OCI-LY3 (cell line): Measurements from ENCODE around the gene FAM110A.

Experiments used
- H2AFZ ChIP-seq: fragments of 200-600, 300-600 bp; shearing (Covaris generic); 2 replicates; pipeline ENCODE4 v1.6.0; 2014; ENCODE audit warnings: antibody characterized with exemption, low read depth, low read length
- H3K27ac ChIP-seq: fragments of 200-600, 300-600 bp; sonication (generic); 2 replicates; pipeline ENCODE4 v1.5.1; 2014; ENCODE audit warnings: mild to moderate bottlenecking, low read length, moderate library complexity, mixed read lengths
- H3K27me3 ChIP-seq: fragments of 200-600, 300-600 bp; sonication (generic); 2 replicates; pipeline ENCODE4 v1.6.1; 2014; ENCODE audit warnings: low read depth, low read length, mixed read lengths
- H3K36me3 ChIP-seq: fragments of 200-600, 300-600 bp; sonication (generic); replicated peaks from 2 replicates; pipeline ENCODE3; 2014; ENCODE audit warnings: low read depth, low read length, mixed read lengths
- H3K4me1 ChIP-seq: fragments of 300-600, 200-600 bp; sonication (generic); 2 replicates; pipeline ENCODE4 v1.6.1; 2014; ENCODE audit warnings: low read length, mixed read lengths
- H3K4me2 ChIP-seq: fragments of 200-600, 300-600 bp; sonication (generic); 2 replicates; pipeline ENCODE4 v1.6.1; 2014; ENCODE audit warnings: low read length, mixed read lengths
- H3K4me3 ChIP-seq: fragments of 300-600, 200-600 bp; sonication (generic); 2 replicates; pipeline ENCODE4 v1.5.1; 2014; ENCODE audit warnings: antibody characterized with exemption, mild to moderate bottlenecking, low read length, moderate library complexity
- H3K79me2 ChIP-seq: fragments of 300-600, 200-600 bp; shearing (Covaris generic); 2 replicates; pipeline ENCODE4 v1.6.1; 2014; ENCODE audit warnings: mild to moderate bottlenecking, low read length, mixed read lengths
- H3K9ac ChIP-seq: fragments of 300-600, 200-600 bp; shearing (Covaris generic); 2 replicates; pipeline ENCODE4 v1.6.0; 2014; ENCODE audit warnings: mild to moderate bottlenecking, low read length, moderate library complexity
- H3K9me3 ChIP-seq: fragments of 200-600, 300-600 bp; shearing (Covaris generic); 2 replicates; pipeline ENCODE4 v1.6.1; 2014; ENCODE audit warnings: low read length, mixed read lengths; ENCODE audit not compliant: insufficient read depth
- H4K20me1 ChIP-seq: fragments of 200-600, 300-600 bp; sonication (generic); 2 replicates; pipeline ENCODE4 v1.6.1; 2016; ENCODE audit warnings: low read length, mixed read lengths; ENCODE audit not compliant: insufficient read depth
- EZH2phosphoT487 ChIP-seq: fragments of 200-600 bp; shearing (Covaris generic); IDR thresholded peaks from 2 replicates; pipeline ENCODE4 v1.6.1; 2018; ENCODE audit warnings: antibody characterized with exemption, mixed run types, low read depth
- TF ChIP-seq, protein P1 (sequence below): fragments of 200-600, 300-600 bp; sonication (generic); IDR thresholded peaks from 2 replicates; pipeline ENCODE4 v1.5.1; 2014; ENCODE audit warnings: antibody characterized with exemption, low read length, low read depth

The FAM110A gene

DNA sequence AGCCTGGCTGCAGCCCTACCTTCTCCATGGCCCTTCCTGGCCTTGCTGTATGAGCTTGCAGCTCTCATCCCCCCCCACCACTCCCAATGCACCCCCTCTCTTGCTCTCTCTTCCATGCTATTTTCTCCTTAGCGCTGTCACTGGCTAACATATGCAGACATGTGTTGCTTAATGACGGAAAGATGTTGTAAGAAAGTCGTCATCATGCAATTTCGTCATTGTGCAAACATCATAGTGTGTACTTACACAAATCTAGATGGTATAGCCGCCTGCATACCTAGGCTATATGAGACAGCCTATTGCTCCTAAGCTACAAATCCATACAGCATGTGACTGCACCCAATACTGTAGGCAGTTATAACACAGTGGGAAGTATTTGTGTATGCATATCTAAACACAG, 55.6 kb downstream of the FAM110A start:
- H3K9me3 ChIP-seq = no peaks in the 10 kb centered on the region
- no peaks in the 10 kb centered on the region for H3K36me3 ChIP-seq
- H3K4me1 ChIP-seq = no peaks in the 10 kb centered on the region
- H3K27ac ChIP-seq = no peak overlapping the region
- no peak overlapping the region for H3K9ac ChIP-seq
- no peaks in the 10 kb centered on the region for H3K79me2 ChIP-seq
- no peaks in the 10 kb centered on the region for H4K20me1 ChIP-seq
- no peak overlapping the region for H2AFZ ChIP-seq
- TF ChIP-seq, protein P1, sequence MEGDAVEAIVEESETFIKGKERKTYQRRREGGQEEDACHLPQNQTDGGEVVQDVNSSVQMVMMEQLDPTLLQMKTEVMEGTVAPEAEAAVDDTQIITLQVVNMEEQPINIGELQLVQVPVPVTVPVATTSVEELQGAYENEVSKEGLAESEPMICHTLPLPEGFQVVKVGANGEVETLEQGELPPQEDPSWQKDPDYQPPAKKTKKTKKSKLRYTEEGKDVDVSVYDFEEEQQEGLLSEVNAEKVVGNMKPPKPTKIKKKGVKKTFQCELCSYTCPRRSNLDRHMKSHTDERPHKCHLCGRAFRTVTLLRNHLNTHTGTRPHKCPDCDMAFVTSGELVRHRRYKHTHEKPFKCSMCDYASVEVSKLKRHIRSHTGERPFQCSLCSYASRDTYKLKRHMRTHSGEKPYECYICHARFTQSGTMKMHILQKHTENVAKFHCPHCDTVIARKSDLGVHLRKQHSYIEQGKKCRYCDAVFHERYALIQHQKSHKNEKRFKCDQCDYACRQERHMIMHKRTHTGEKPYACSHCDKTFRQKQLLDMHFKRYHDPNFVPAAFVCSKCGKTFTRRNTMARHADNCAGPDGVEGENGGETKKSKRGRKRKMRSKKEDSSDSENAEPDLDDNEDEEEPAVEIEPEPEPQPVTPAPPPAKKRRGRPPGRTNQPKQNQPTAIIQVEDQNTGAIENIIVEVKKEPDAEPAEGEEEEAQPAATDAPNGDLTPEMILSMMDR = no peak
- TF ChIP-seq EZH2phosphoT487 = no peak
- H3K4me3 ChIP-seq = no peak overlapping the region
- no peak overlapping the region for H3K4me2 ChIP-seq
- H3K27me3 ChIP-seq = 0 out of 2 replicates have a peak, but pooled peaks cover 6% of the 10 kb centered on the region

DNA sequence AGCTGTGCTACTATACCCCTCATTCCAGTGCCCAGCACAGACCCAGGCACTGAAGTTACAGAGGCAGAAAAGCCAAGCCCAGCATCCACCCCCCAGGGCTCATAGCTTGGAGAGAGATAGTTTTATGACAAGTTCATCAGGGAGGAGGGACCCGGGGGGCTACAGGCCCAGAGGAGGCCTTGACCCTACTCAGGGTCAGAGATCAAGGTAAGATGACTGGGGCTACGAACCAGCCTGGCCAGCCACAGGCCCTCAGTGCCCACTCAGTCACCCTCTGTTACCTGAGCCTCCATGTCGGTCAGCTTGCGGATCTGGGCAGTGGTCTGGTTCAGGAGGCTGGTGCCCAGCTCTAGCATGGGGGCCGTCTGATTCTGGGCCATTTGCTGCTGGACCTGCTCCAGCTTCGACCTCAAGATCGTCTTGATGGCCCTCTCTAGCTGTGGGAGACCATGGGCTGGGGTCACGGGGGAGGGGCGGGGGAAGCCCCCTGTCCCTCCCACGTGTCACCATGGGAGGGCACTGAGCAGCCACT, 56.5 kb downstream of the FAM110A start:
- Histone ChIP-seq H2AFZ (no peak overlapping the region), H3K9me3 (no peaks in the 10 kb centered on the region), H4K20me1 (no peaks in the 10 kb centered on the region), H3K4me3 (no peak overlapping the region), H3K4me1 (no peaks in the 10 kb centered on the region), H3K4me2 (no peak overlapping the region), H3K27ac (no peak overlapping the region), H3K36me3 (no peaks in the 10 kb centered on the region), H3K27me3 (0 out of 2 replicates have a peak, but pooled peaks cover 6% of the 10 kb centered on the region), H3K9ac (no peak overlapping the region), H3K79me2 (no peaks in the 10 kb centered on the region)
- TF ChIP-seq EZH2phosphoT487 = no peak
- TF ChIP-seq, protein P1 = no peak

DNA sequence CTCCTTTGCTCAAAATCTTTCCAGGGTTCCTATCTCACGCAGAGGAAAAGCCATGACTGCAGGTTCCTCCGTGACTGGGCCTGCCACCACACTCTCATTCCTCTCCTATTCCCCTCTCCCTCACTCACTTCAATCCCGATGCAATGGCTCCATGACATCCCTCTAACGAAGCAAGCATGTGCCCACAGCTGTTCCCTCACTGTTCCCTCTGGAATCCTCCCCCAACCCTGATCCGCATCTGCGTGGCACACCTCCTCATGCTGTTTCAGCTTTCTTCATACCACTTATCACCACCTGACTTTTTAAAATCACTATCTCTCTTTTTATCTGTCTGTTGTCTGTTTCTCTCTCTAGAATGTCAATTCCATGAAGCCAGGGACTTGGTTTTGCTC, 57.1 kb downstream of the FAM110A start:
- H3K4me2 ChIP-seq = no peak overlapping the region
- 0 out of 2 replicates have a peak, but pooled peaks cover 6% of the 10 kb centered on the region for H3K27me3 ChIP-seq
- H3K79me2 ChIP-seq = no peaks in the 10 kb centered on the region
- no peaks in the 10 kb centered on the region for H3K9me3 ChIP-seq
- H3K9ac ChIP-seq = no peak overlapping the region
- H3K4me1 ChIP-seq = no peaks in the 10 kb centered on the region
- no peak overlapping the region for H3K4me3 ChIP-seq
- no peak overlapping the region for H2AFZ ChIP-seq
- H3K36me3 ChIP-seq = no peaks in the 10 kb centered on the region
- TF ChIP-seq EZH2phosphoT487 = no peak
- TF ChIP-seq, protein P1 = no peak
- no peaks in the 10 kb centered on the region for H4K20me1 ChIP-seq
- H3K27ac ChIP-seq = no peak overlapping the region

DNA sequence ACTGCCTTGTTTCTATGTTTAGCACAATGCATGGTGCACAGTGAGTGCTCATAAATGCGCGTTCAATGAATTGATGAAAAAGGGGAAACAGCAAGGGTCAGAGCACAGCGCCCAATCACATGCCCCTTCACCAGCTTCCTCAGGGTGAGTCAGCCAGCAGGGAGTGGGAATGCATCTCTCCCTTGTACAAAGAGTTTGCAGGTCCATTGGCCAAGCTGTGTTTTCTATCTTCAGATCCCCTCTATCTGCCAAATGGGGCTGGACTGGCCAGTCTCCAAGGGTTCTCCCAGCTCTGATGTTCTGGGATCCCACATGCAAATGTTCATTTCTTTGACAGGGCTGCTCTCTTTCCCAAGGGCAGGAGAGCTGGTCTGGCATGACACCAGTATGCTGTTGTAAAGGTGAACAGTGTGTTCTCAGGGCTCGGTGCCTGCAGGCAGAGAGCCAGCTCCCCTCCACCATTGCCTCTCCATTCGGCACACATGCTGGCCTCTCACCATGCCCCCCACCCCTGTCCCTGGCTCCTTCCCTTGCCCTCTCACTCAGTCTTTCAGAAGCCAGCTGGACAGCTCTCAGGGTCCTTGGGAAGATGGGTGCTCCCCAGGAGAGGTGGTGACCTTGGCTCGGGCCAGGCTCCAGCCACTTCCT, 57.7 kb downstream of the FAM110A start:
- Histone ChIP-seq H3K27me3 (0 out of 2 replicates have a peak, but pooled peaks cover 6% of the 10 kb centered on the region), H3K4me3 (no peak overlapping the region), H3K36me3 (no peaks in the 10 kb centered on the region), H3K9ac (no peak overlapping the region), H3K9me3 (no peaks in the 10 kb centered on the region), H3K27ac (no peak overlapping the region), H2AFZ (no peak overlapping the region), H3K4me2 (no peak overlapping the region), H3K4me1 (no peaks in the 10 kb centered on the region), H4K20me1 (no peaks in the 10 kb centered on the region), H3K79me2 (no peaks in the 10 kb centered on the region)
- TF ChIP-seq EZH2phosphoT487 = no peak
- TF ChIP-seq, protein P1 = no peak
